CD14-positive monocyte (primary cell): ENCODE results near the gene WT1. TPM values are rescaled to one million over a fixed set of nuclear protein-coding genes. Genes with fewer than 3 reads are reported as not detected.

Experiments
- DNase-seq, 3 donors: peaks; one replicate each; pipeline ENCODE4 v3.0.0-alpha.2; 2011 to 2022
- H2AFZ ChIP-seq: 2 replicates; pipeline ENCODE4 v1.6.0; 2012; ENCODE audit warnings: mild to moderate bottlenecking, low read depth, low read length, inconsistent platforms; ENCODE audit not compliant: insufficient read depth, poor library complexity, severe bottlenecking
- H3K27ac ChIP-seq, 2 donors: 1 replicate in 1 of 2; 2 replicates in 1 of 2; pipeline ENCODE4 v1.5.1; 2012 to 2013; ENCODE audit warnings: low read length in 2 of 2, control low read depth in 1 of 2, inconsistent platforms in 1 of 2, low read depth in 1 of 2, mild to moderate bottlenecking in 1 of 2
- H3K27me3 ChIP-seq, 2 donors: one replicate each; pipeline versions ENCODE4 v1.6.0 to v1.6.1; 2011 to 2013; ENCODE audit warnings: low read length in 2 of 2; ENCODE audit not compliant: control insufficient read depth in 2 of 2, insufficient read depth in 2 of 2
- H3K36me3 ChIP-seq, 2 donors: replicated peaks in 1 of 2; 1 replicate in 1 of 2; 2 replicates in 1 of 2; pipeline versions ENCODE4 v1.5.1 to v1.6.1; 2012 to 2013; ENCODE audit warnings: low read length in 2 of 2, control low read depth in 1 of 2, inconsistent platforms in 1 of 2, mild to moderate bottlenecking in 1 of 2; ENCODE audit not compliant: insufficient read depth in 2 of 2, control insufficient read depth in 1 of 2
- H3K4me1 ChIP-seq, 2 donors: 1 replicate in 1 of 2; 2 replicates in 1 of 2; pipeline versions ENCODE4 v1.5.1 to v1.6.1; 2012 to 2013; ENCODE audit warnings: low read length in 2 of 2, control low read depth in 1 of 2, inconsistent platforms in 1 of 2, mild to moderate bottlenecking in 1 of 2, moderate library complexity in 1 of 2; ENCODE audit not compliant: insufficient read depth in 2 of 2, control insufficient read depth in 1 of 2
- H3K4me2 ChIP-seq: replicated peaks from 2 replicates; pipeline ENCODE3; 2012; ENCODE audit warnings: low read length, moderate library complexity, mild to moderate bottlenecking; ENCODE audit not compliant: poor library complexity, severe bottlenecking; ENCODE audit errors: extremely low read depth
- H3K4me3 ChIP-seq, 3 experiments: fragments of 200-600 bp in 1 of 3; sonication (generic) in 1 of 3; replicated peaks in 1 of 3; 1 replicate in 2 of 3; 2 replicates in 1 of 3; pipeline ENCODE4 v1.5.1; 2011 to 2013; ENCODE audit warnings: low read length in 3 of 3, mild to moderate bottlenecking in 3 of 3, control low read depth in 2 of 3, low read depth in 2 of 3, inconsistent platforms in 1 of 3, moderate library complexity in 1 of 3
- H3K79me2 ChIP-seq: 2 replicates; pipeline ENCODE4 v1.6.0; 2012; ENCODE audit warnings: mild to moderate bottlenecking, control low read depth, inconsistent platforms, low read length, moderate library complexity; ENCODE audit not compliant: insufficient read depth
- H3K9ac ChIP-seq: 2 replicates; pipeline ENCODE4 v1.6.0; 2017; ENCODE audit warnings: low read length, mild to moderate bottlenecking; ENCODE audit not compliant: insufficient read depth, poor library complexity, severe bottlenecking
- H3K9me3 ChIP-seq, 2 donors: replicated peaks in 1 of 2; 1 replicate in 1 of 2; 2 replicates in 1 of 2; pipeline versions ENCODE4 v1.5.1 to v1.6.1; 2012 to 2013; ENCODE audit warnings: low read length in 2 of 2, control low read depth in 1 of 2; ENCODE audit not compliant: control insufficient read depth in 1 of 2, insufficient read depth in 1 of 2
- H4K20me1 ChIP-seq: 2 replicates; pipeline ENCODE4 v1.6.0; 2012; ENCODE audit warnings: mild to moderate bottlenecking, low read length, control low read depth, moderate library complexity; ENCODE audit not compliant: insufficient read depth
- H3K27ac Mint-ChIP-seq, 7 donors: one replicate each; pipeline ENCODE4 v1.8.0; 2020; ENCODE audit warnings: mild to moderate bottlenecking in 7 of 7, mixed read lengths in 7 of 7, moderate library complexity in 6 of 7, inconsistent platforms in 2 of 7
- H3K27me3 Mint-ChIP-seq, 3 donors: one replicate each; pipeline ENCODE4 v1.8.0; 2021 to 2022; ENCODE audit warnings: low read depth in 3 of 3, mild to moderate bottlenecking in 3 of 3, mixed read lengths in 3 of 3, moderate library complexity in 3 of 3, inconsistent platforms in 1 of 3
- H3K36me3 Mint-ChIP-seq, 2 donors: one replicate each; pipeline ENCODE4 v1.8.0; 2020; ENCODE audit warnings: mixed read lengths in 2 of 2, inconsistent platforms in 1 of 2, mild to moderate bottlenecking in 1 of 2
- H3K4me1 Mint-ChIP-seq: one replicate; pipeline ENCODE4 v1.8.0; 2020; ENCODE audit warnings: mild to moderate bottlenecking, mixed read lengths
- H3K4me3 Mint-ChIP-seq, 2 donors: one replicate each; pipeline ENCODE4 v1.8.0; 2020; ENCODE audit warnings: mild to moderate bottlenecking in 2 of 2, mixed read lengths in 2 of 2, moderate library complexity in 1 of 2
- H3K9me3 Mint-ChIP-seq, 7 donors: one replicate each; pipeline ENCODE4 v1.8.0; 2020 to 2022; ENCODE audit warnings: mixed read lengths in 7 of 7, mild to moderate bottlenecking in 6 of 7, moderate library complexity in 6 of 7, inconsistent platforms in 2 of 7
- CTCF ChIP-seq: fragments of 200-600 bp; IDR thresholded peaks from one replicate; pipeline ENCODE4 v1.8.0; 2022; ENCODE audit warnings: antibody characterized with exemption, mild to moderate bottlenecking
- WGBS: methylation state at CpG from one replicate; pipeline ENCODE4 v1.1.5; 2013; ENCODE audit warnings: missing lambda C conversion rate; ENCODE audit not compliant: insufficient coverage; 5-methylcytosine and 5-hydroxymethylcytosine counted together
- intact Hi-C, 2 donors: fragments of 100-400 bp; cut with micrococcal nuclease; formaldehyde crosslinking; loops; one replicate each; pipeline versions ENCODE4 v1.15.0 to v1.15.1; 2023
- polyA minus RNA-seq: library from RNA; depleted of rRNA, polyadenylated mRNA; stranded (reverse); fragments of >200 nt; gene quantifications from 2 replicates; pipeline ENCODE4 v1.2.3, GENCODE V29; 2012
- polyA plus RNA-seq, 3 donors: library from polyadenylated mRNA; depleted of rRNA in 1 of 3; unstranded in 2 of 3; stranded (reverse) in 1 of 3; fragments of 300-500 nt in 2 of 3; fragments of >200 nt in 1 of 3; fragmentation: Illumina TruSeq in 2 of 3; gene quantifications; 1 replicate in 2 of 3; 2 replicates in 1 of 3; pipeline ENCODE4 v1.2.3, GENCODE V29; 2012 to 2021
- total RNA-seq, 12 experiments: library from RNA in 1 of 12; stranded (reverse) in 1 of 12; fragments of 120-200 nt in 1 of 12; gene quantifications; one replicate each; pipeline ENCODE4 v1.2.4 and lab custom pipeline; 2013 to 2026; ENCODE audit warnings: mixed read lengths in 6 of 12, inconsistent platforms in 1 of 12

The WT1 gene
- total RNA-seq (2013) = not detected
- not detected for polyA plus RNA-seq
- 0.40 and 0.42 TPM in 2 replicates for polyA minus RNA-seq
- total RNA-seq (lab: John Stamatoyannopoulos, UW) = 0 to 2.5 (median 0.05) reads per million in 11 experiments

- no peak for DNase-seq
- Mint-ChIP-seq H3K27me3 (peaks cover 90 to 99% (median 95%) of the 10 kb centered on the region in 3 donors), H3K4me1 (peaks cover 58% of the 10 kb centered on the region), H3K36me3 (peaks cover 3 to 7% of the 10 kb centered on the region in 2 donors), H3K9me3 (peaks cover 0 to 32% (median 13%) of the 10 kb centered on the region in 7 donors), H3K27ac (peak within 1 kb of the TSS in 1 of 7 donors; percentile 32), H3K4me3 (peak within 1 kb of the TSS; percentile 52 to 87)
- H3K79me2 ChIP-seq = no peaks in the 10 kb centered on the region
- no peak within 1 kb of the TSS for H3K27ac ChIP-seq
- intact Hi-C loops = no loop called here
- under 1% methylated on average over 20 of the region's 25 CpGs for WGBS
- peak within 1 kb of the TSS; percentile 67 for H2AFZ ChIP-seq
- peak within 1 kb of the TSS in 1 of 3 experiments; percentile 54 for H3K4me3 ChIP-seq
- H3K4me2 ChIP-seq = peak within 1 kb of the TSS; percentile 71
- peaks cover 6 to 56% of the 10 kb centered on the region in 2 donors for H3K9me3 ChIP-seq
- peaks cover 34 to 50% of the 10 kb centered on the region in 2 donors for H3K4me1 ChIP-seq
- TF ChIP-seq CTCF = no peak
- no peaks in the 10 kb centered on the region for H4K20me1 ChIP-seq
- H3K27me3 ChIP-seq = peaks cover 86 to 97% of the 10 kb centered on the region in 2 donors
- H3K36me3 ChIP-seq = no peaks in the 10 kb centered on the region
- H3K9ac ChIP-seq = no peak within 1 kb of the TSS
Observed at GRCh38 chr11:32435511-32435941, at the start of gene WT1. Gene WT1 (minus strand): TSS chr11:32435539.

GRCh38 chr11:32479291-32479690, 44.0 kb upstream of the WT1 start:
- no peaks in the 10 kb centered on the region for H3K36me3 Mint-ChIP-seq
- intact Hi-C loops = no loop called here

More at GRCh38 chr11:32479291-32479690, 44.0 kb upstream of the WT1 start:
- Histone ChIP-seq H3K36me3 (no peaks in the 10 kb centered on the region), H3K27ac (no peak overlapping the region), H3K9ac (no peak overlapping the region), H4K20me1 (no peaks in the 10 kb centered on the region), H3K9me3 (no peaks in the 10 kb centered on the region), H2AFZ (no peak overlapping the region), H3K4me3 (no peak overlapping the region), H3K4me1 (no peaks in the 10 kb centered on the region), H3K79me2 (no peaks in the 10 kb centered on the region), H3K27me3 (no peaks in the 10 kb centered on the region), H3K4me2 (no peak overlapping the region)
- no peak overlapping the region for H3K27ac Mint-ChIP-seq
- no peak for TF ChIP-seq CTCF
- no peaks in the 10 kb centered on the region for H3K4me1 Mint-ChIP-seq
- H3K27me3 Mint-ChIP-seq = peaks cover 2 to 7% (median 6%) of the 10 kb centered on the region in 3 donors
- WGBS = 80% methylated on average over 1 of the region's 4 CpGs
- no peak for DNase-seq
- no peak overlapping the region for H3K4me3 Mint-ChIP-seq
- H3K9me3 Mint-ChIP-seq = peaks cover 0 to 2% (median 0%) of the 10 kb centered on the region in 7 donors
